Measurements from ENCODE around the gene MEGF11.

- TF ChIP-seq EP300 (IDR thresholded peaks at IDR 0.05) = no peak
- no peak for TF ChIP-seq POLR2A (IDR thresholded peaks at IDR 0.05)
- TF ChIP-seq, protein P1, sequence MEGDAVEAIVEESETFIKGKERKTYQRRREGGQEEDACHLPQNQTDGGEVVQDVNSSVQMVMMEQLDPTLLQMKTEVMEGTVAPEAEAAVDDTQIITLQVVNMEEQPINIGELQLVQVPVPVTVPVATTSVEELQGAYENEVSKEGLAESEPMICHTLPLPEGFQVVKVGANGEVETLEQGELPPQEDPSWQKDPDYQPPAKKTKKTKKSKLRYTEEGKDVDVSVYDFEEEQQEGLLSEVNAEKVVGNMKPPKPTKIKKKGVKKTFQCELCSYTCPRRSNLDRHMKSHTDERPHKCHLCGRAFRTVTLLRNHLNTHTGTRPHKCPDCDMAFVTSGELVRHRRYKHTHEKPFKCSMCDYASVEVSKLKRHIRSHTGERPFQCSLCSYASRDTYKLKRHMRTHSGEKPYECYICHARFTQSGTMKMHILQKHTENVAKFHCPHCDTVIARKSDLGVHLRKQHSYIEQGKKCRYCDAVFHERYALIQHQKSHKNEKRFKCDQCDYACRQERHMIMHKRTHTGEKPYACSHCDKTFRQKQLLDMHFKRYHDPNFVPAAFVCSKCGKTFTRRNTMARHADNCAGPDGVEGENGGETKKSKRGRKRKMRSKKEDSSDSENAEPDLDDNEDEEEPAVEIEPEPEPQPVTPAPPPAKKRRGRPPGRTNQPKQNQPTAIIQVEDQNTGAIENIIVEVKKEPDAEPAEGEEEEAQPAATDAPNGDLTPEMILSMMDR (IDR thresholded peaks at IDR 0.05) = no peak
- no peak for TF ChIP-seq POLR2AphosphoS5 (IDR thresholded peaks at IDR 0.05)
Measured at GRCh38 chr15:66019826-66020398, 233.6 kb downstream of the MEGF11 start.
